D721Med (cell line): ENCODE results near the gene FGGY.
"Not testable (repeated sequence)": the region's sequence is repeated elsewhere in the genome, so short reads cannot be mapped to it uniquely, and the experiment has no call there.

Experiments used
- DNase-seq: peaks from one replicate; pipeline ENCODE4 v3.0.0; 2011; ENCODE audit warnings: low spot score; ENCODE audit not compliant: insufficient read length
- FAIRE-seq: peaks from 2 replicates; lab custom pipeline; 2011; peaks lifted over from hg19 to GRCh38; lab: Jason Lieb, UNC
- CTCF ChIP-seq: IDR thresholded peaks from 2 replicates; pipeline ENCODE4 v1.5.1; 2012; ENCODE audit warnings: mild to moderate bottlenecking, control low read depth; ENCODE audit not compliant: insufficient read depth; ENCODE audit errors: missing control alignments

Gene FGGY

GRCh38 chr1:59570524-59570923, 273.6 kb downstream of the FGGY start:
- FAIRE-seq (no peak), DNase-seq (no peak)
- TF ChIP-seq CTCF, result no peak

GRCh38 chr1:59574085-59574484, 277.2 kb downstream of the FGGY start:
- no peak for TF ChIP-seq CTCF
- DNase-seq (no peak), FAIRE-seq (no peak)

- no peak for TF ChIP-seq CTCF
- DNase-seq (no peak), FAIRE-seq (no peak)
Observed at GRCh38 chr1:59577774-59578173, 280.9 kb downstream of the FGGY start.

- DNase-seq, result no peak
- TF ChIP-seq CTCF, result no peak
- no peak for FAIRE-seq
Observed at GRCh38 chr1:59579222-59579621, 282.3 kb downstream of the FGGY start.

- DNase-seq, result no peak
- no peak for FAIRE-seq
- TF ChIP-seq CTCF, result no peak
Observed at GRCh38 chr1:59580257-59580656, 283.4 kb downstream of the FGGY start.

GRCh38 chr1:59592410-59592809, 295.5 kb downstream of the FGGY start:
- not testable (repeated sequence) for FAIRE-seq, DNase-seq

- no peak for FAIRE-seq
- no peak for DNase-seq
- no peak for TF ChIP-seq CTCF
Observed at GRCh38 chr1:59592924-59593323, 296.0 kb downstream of the FGGY start.
